GM23338 (cell line): ENCODE data around the gene GPR31. TPM values are rescaled to one million over a fixed set of nuclear protein-coding genes. Genes with fewer than 3 reads are reported as not detected.

ENCODE experiments used
- ATAC-seq: fragments of 200-7000 bp; cut with Tn5 transposase; 3 replicates; pipeline ENCODE4 v1.9.1; 2020
- DNase-seq: peaks from one replicate; pipeline ENCODE4 v3.0.0-alpha.2; 2015; ENCODE audit warnings: low spot score
- H2AFZ ChIP-seq: fragments of 200-600 bp; sonication (generic); 2 replicates; pipeline ENCODE4 v1.8.0; 2016; ENCODE audit warnings: antibody characterized with exemption, mild to moderate bottlenecking, moderate library complexity
- H3F3A ChIP-seq: fragments of 200-600 bp; sonication (generic); replicated peaks from 2 replicates; pipeline ENCODE4 v1.8.0; 2017; ENCODE audit warnings: antibody characterized with exemption, mixed run types, low read depth
- H3K27ac ChIP-seq: fragments of 200-600 bp; sonication (generic); 2 replicates; pipeline ENCODE4 v1.6.1; 2016; ENCODE audit warnings: low read depth
- H3K27me3 ChIP-seq: fragments of 200-600 bp; sonication (generic); 2 replicates; pipeline ENCODE4 v1.8.0; 2016; ENCODE audit warnings: mild to moderate bottlenecking, mixed run types, moderate library complexity; ENCODE audit not compliant: insufficient read depth
- H3K36me3 ChIP-seq: fragments of 200-600 bp; sonication (generic); 2 replicates; pipeline ENCODE4 v1.8.0; 2016; ENCODE audit warnings: mild to moderate bottlenecking; ENCODE audit not compliant: insufficient read depth
- H3K4me1 ChIP-seq: fragments of 200-600 bp; sonication (generic); 2 replicates; pipeline ENCODE4 v1.8.0; 2016; ENCODE audit warnings: mild to moderate bottlenecking, moderate library complexity; ENCODE audit not compliant: insufficient read depth
- H3K4me2 ChIP-seq: fragments of 200-600 bp; sonication (generic); 2 replicates; pipeline ENCODE4 v1.7.1; 2017; ENCODE audit warnings: mixed run types
- H3K4me3 ChIP-seq: fragments of 200-600 bp; sonication (generic); 2 replicates; pipeline ENCODE4 v1.6.1; 2016; ENCODE audit warnings: mixed run types
- H3K79me2 ChIP-seq: fragments of 200-600 bp; sonication (generic); replicated peaks from 2 replicates; pipeline ENCODE4 v1.8.0; 2017; ENCODE audit warnings: mild to moderate bottlenecking; ENCODE audit not compliant: insufficient read depth
- H3K9me2 ChIP-seq: fragments of 200-600 bp; sonication (generic); 2 replicates; pipeline ENCODE4 v1.8.0; 2017; ENCODE audit not compliant: insufficient read depth
- H4K20me1 ChIP-seq: fragments of 200-600 bp; sonication (generic); replicated peaks from 2 replicates; pipeline ENCODE4 v1.8.0; 2017; ENCODE audit warnings: mild to moderate bottlenecking; ENCODE audit not compliant: insufficient read depth
- H3K27ac Mint-ChIP-seq: 2 replicates; pipeline ENCODE4 v1.8.0; 2020; ENCODE audit warnings: inconsistent platforms, mild to moderate bottlenecking, moderate library complexity, mixed read lengths
- H3K27me3 Mint-ChIP-seq: 3 replicates; pipeline ENCODE4 v1.8.0; 2022; ENCODE audit warnings: low read depth, mild to moderate bottlenecking, moderate library complexity, mixed read lengths, inconsistent platforms; ENCODE audit not compliant: insufficient read depth, poor library complexity
- H3K36me3 Mint-ChIP-seq: 3 replicates; pipeline ENCODE4 v1.8.0; 2021; ENCODE audit warnings: low read depth, mild to moderate bottlenecking, inconsistent platforms, moderate library complexity, mixed read lengths
- H3K4me1 Mint-ChIP-seq: 3 replicates; pipeline ENCODE4 v1.8.0; 2020; ENCODE audit warnings: mild to moderate bottlenecking, inconsistent platforms, mixed read lengths
- H3K4me3 Mint-ChIP-seq: 3 replicates; pipeline ENCODE4 v1.8.0; 2021; ENCODE audit warnings: moderate library complexity, mild to moderate bottlenecking, inconsistent platforms, mixed read lengths
- H3K9me3 Mint-ChIP-seq: 3 replicates; pipeline ENCODE4 v1.8.0; 2020; ENCODE audit warnings: moderate library complexity, mild to moderate bottlenecking, inconsistent platforms, mixed read lengths
- CTCF ChIP-seq, 2 experiments: fragments of 200-600 bp in 1 of 2; sonication (generic) in 1 of 2; conservative IDR thresholded peaks; 2 replicates each; pipeline versions ENCODE4 v1.5.1 to v1.6.1; 2016 to 2017; ENCODE audit warnings: antibody characterized with exemption in 2 of 2, low read depth in 2 of 2, mild to moderate bottlenecking in 2 of 2, moderate library complexity in 1 of 2
- EZH2phosphoT487 ChIP-seq: fragments of 200-600 bp; sonication (generic); IDR thresholded peaks from one replicate; pipeline ENCODE4 v1.8.1; 2018; ENCODE audit warnings: antibody characterized with exemption; ENCODE audit not compliant: unreplicated experiment
- STAT1 ChIP-seq: IDR thresholded peaks from one replicate; pipeline ENCODE4 v1.6.1; 2016; ENCODE audit warnings: antibody characterized with exemption; ENCODE audit not compliant: unreplicated experiment
- ZNF114 ChIP-seq: fragments of 250-450 bp; sonication (Bioruptor Pico); IDR thresholded peaks from 2 replicates; pipeline ENCODE4 v1.5.0; 2020; ENCODE audit warnings: mild to moderate bottlenecking, moderate library complexity
- polyA plus RNA-seq: library from polyadenylated mRNA; unstranded; fragments of >200 nt; fragmentation: Nextera tagmentation; extraction: Ambion mirVana; gene quantifications from 2 replicates; pipeline ENCODE4 v1.2.1, GENCODE V29; 2016
- total RNA-seq: library from RNA; depleted of rRNA; stranded (reverse); fragments of >200 nt; shearing (Covaris generic); gene quantifications from 2 replicates; pipeline ENCODE4 v1.2.3, GENCODE V29; 2014
- TF ChIP-seq, protein P1 (sequence below): fragments of 250-450 bp; sonication (Bioruptor Pico); IDR thresholded peaks from 2 replicates; pipeline ENCODE4 v1.5.0; 2020; ENCODE audit warnings: mild to moderate bottlenecking, moderate library complexity

GPR31 gene
- total and polyA plus RNA-seq, 2 experiments from 2014 or later, result not detected

GRCh38 chr6:167142433-167142761, 15.4 kb downstream of the GPR31 start (continued):
- no peak for TF ChIP-seq CTCF (conservative IDR thresholded peaks at IDR 0.05; ENCODE audit: low read depth in 2 of 2)
- no peak for TF ChIP-seq ZNF114

- H2AFZ ChIP-seq, result peak overlapping the region; percentile 85; the same call in 1 of the 2 replicates
- Mint-ChIP-seq H3K4me1 (peaks cover 34% of the 10 kb centered on the region), H3K9me3 (peaks cover 7% of the 10 kb centered on the region), H3K36me3 (peaks cover 8% of the 10 kb centered on the region; the same call in 1 of the 3 replicates), H3K27me3 (peaks cover 11% of the 10 kb centered on the region), H3K27ac (no peak overlapping the region), H3K4me3 (no peak overlapping the region)
- H3K27ac ChIP-seq, result no peak overlapping the region
- no peak overlapping the region for H3K4me3 ChIP-seq
- TF ChIP-seq CTCF (conservative IDR thresholded peaks at IDR 0.05; ENCODE audit: low read depth in 2 of 2) (peak; percentile 78 to 97), STAT1 (no peak), EZH2phosphoT487 (no peak)
- TF ChIP-seq, protein P1, sequence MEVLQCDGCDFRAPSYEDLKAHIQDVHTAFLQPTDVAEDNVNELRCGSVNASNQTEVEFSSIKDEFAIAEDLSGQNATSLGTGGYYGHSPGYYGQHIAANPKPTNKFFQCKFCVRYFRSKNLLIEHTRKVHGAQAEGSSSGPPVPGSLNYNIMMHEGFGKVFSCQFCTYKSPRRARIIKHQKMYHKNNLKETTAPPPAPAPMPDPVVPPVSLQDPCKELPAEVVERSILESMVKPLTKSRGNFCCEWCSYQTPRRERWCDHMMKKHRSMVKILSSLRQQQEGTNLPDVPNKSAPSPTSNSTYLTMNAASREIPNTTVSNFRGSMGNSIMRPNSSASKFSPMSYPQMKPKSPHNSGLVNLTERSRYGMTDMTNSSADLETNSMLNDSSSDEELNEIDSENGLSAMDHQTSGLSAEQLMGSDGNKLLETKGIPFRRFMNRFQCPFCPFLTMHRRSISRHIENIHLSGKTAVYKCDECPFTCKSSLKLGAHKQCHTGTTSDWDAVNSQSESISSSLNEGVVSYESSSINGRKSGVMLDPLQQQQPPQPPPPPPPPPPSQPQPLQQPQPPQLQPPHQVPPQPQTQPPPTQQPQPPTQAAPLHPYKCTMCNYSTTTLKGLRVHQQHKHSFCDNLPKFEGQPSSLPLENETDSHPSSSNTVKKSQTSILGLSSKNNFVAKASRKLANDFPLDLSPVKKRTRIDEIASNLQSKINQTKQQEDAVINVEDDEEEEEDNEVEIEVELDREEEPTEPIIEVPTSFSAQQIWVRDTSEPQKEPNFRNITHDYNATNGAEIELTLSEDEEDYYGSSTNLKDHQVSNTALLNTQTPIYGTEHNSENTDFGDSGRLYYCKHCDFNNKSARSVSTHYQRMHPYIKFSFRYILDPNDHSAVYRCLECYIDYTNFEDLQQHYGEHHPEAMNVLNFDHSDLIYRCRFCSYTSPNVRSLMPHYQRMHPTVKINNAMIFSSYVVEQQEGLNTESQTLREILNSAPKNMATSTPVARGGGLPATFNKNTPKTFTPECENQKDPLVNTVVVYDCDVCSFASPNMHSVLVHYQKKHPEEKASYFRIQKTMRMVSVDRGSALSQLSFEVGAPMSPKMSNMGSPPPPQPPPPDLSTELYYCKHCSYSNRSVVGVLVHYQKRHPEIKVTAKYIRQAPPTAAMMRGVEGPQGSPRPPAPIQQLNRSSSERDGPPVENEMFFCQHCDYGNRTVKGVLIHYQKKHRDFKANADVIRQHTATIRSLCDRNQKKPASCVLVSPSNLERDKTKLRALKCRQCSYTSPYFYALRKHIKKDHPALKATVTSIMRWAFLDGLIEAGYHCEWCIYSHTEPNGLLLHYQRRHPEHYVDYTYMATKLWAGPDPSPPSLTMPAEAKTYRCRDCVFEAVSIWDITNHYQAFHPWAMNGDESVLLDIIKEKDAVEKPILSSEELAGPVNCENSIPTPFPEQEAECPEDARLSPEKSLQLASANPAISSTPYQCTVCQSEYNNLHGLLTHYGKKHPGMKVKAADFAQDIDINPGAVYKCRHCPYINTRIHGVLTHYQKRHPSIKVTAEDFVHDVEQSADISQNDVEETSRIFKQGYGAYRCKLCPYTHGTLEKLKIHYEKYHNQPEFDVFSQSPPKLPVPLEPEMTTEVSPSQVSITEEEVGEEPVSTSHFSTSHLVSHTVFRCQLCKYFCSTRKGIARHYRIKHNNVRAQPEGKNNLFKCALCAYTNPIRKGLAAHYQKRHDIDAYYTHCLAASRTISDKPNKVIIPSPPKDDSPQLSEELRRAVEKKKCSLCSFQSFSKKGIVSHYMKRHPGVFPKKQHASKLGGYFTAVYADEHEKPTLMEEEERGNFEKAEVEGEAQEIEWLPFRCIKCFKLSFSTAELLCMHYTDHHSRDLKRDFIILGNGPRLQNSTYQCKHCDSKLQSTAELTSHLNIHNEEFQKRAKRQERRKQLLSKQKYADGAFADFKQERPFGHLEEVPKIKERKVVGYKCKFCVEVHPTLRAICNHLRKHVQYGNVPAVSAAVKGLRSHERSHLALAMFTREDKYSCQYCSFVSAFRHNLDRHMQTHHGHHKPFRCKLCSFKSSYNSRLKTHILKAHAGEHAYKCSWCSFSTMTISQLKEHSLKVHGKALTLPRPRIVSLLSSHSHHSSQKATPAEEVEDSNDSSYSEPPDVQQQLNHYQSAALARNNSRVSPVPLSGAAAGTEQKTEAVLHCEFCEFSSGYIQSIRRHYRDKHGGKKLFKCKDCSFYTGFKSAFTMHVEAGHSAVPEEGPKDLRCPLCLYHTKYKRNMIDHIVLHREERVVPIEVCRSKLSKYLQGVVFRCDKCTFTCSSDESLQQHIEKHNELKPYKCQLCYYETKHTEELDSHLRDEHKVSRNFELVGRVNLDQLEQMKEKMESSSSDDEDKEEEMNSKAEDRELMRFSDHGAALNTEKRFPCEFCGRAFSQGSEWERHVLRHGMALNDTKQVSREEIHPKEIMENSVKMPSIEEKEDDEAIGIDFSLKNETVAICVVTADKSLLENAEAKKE (CRISPR knock-in tag), result no peak
- DNase-seq (peak; percentile 80), ATAC-seq (peak; percentile 80)
- H3K9me2 ChIP-seq, result no peaks in the 10 kb centered on the region
- peaks cover 42% of the 10 kb centered on the region for H3K4me1 ChIP-seq
- no peaks in the 10 kb centered on the region for H3F3A ChIP-seq
- H4K20me1 ChIP-seq, result no peaks in the 10 kb centered on the region
- peaks cover 5% of the 10 kb centered on the region; the same call in 1 of the 2 replicates for H3K27me3 ChIP-seq
- H3K4me2 ChIP-seq, result no peak overlapping the region
- no peaks in the 10 kb centered on the region for H3K79me2 ChIP-seq
- no peaks in the 10 kb centered on the region for H3K36me3 ChIP-seq
Measured at GRCh38 chr6:167141667-167142432, 15.9 kb downstream of the GPR31 start.
